NCI-H2107 treated with DMSO at 0.1 percent for 48 hours (cell line): ENCODE measurements around the gene MRPL17.
"Not testable (repeated sequence)": the region's sequence is repeated elsewhere in the genome, so short reads cannot be mapped to it uniquely, and the experiment has no call there.

Source experiments
- DNase-seq: peaks from one replicate; lab custom pipeline; 2025; ENCODE audit not compliant: unreplicated experiment; lab: John Stamatoyannopoulos, UW

MRPL17 gene

GRCh38 chr11:6684068-6684467, 928 bp upstream of the MRPL17 start:
- DNase-seq = not testable (repeated sequence)

DNA sequence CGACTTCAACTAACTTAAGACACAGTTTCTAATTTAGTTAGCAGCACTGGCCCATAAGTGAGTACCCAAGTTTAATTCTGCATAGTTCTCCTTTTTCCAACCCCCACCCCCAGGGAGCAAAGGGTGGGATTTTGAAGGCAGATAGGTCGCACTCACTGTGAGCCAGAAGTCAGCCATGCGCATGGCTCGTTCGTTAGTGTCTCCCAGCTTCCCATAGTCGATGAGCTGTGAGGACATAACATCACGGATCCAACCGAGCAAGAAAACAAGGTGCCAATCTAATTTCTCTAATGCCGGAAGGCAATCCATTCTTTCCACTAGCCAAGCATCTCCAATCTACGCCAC, 577 bp downstream of the MRPL17 start:
- DNase-seq = no peak

DNA sequence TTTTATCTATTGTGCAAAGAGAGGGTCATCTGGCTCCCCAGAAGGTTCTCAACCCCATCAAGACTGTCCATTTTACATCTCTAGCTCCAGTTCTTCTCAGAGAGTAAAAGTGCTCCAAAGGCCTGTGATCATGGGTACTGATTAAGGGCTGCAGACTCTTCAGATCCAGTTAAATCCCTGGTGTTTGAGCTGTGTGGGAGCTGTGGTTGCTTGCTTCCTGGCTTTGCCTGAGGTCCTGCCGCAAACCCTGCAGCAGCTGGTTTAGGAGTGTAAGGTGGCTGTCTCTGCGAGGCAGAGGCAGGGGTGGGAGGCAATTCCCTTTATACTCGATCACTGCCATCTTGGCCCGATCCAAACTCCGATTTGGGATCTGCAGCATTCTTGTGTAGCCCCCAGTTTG, 1.2 kb downstream of the MRPL17 start:
- DNase-seq = no peak

- DNase-seq = no peak
Observed at GRCh38 chr11:6681505-6681904, 1.6 kb downstream of the MRPL17 start.

DNA sequence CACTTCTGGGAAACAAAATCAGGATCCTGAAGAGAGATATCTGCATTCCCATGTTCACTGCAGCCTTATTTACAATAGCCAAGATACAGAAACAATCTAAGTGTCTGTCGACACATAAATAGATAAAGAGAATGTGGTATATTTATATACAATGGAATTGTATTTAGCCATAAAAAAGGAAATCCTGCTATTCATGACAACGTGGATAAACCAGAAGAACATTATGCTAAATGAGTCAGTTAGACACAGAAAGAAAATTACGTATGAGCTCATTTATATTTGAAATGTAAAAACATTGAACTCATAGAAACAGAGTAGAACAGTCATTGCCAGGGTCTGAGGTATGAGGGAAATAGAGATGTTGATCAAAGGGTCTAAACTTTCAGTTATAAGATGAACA, 6.1 kb downstream of the MRPL17 start:
- no peak for DNase-seq

DNA sequence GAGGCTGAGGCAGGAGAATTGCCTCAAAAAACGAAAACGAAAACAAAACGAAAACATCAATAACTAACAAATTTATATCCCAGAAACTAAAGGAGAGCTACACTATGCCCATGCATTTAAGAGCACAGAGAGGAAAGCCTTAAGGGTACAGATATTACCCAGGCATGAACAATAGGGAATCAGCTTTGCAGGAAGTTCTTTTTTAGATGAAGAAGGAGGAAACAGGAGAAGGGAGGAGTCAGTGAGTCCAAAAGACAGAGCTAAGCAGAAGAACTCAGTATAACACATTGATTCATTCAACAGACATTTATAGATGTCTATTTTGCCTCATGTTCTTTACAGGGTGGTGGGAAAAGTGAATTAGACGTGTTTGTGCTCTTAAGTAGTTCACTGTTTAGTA, 8.3 kb downstream of the MRPL17 start:
- no peak for DNase-seq

GRCh38 chr11:6674219-6674597, 8.9 kb downstream of the MRPL17 start:
- DNase-seq = no peak

DNA sequence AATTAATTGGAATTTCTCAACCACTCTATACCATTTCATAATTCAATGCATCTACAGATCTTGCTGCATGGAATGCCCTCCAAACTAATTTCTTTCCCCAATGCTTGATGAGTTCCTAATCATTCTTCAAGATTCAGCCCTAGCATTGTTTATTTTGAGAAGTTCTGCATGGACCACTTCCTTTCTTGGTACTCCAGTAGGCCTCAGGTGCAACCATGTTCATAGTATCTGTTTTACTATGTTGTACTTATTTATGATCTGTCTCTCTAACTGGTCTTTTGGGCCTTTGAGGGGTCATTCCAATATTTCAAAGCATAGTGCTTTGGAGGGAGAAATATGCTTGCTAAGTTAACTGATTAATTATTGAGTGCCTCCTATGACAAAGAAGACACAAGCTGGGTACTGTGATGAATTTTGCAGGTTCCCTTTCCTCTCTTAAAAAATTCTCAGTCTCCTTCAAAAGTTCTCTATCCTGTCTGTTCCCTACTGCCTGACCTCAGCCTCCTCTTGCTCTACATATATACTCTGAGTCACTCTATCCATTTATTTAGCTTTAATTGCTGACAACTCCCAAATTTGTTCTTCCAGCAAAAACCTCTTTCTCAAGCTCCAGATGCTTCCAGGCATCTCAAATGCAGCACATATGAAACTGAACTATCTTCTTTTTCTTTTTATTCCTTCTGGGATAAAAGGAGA, 9.5 kb downstream of the MRPL17 start:
- DNase-seq = no peak

- DNase-seq = no peak
Observed at GRCh38 chr11:6671991-6672390, 11.1 kb downstream of the MRPL17 start.

GRCh38 chr11:6670202-6670830, 12.8 kb downstream of the MRPL17 start:
- DNase-seq = no peak

GRCh38 chr11:6667733-6668374, 15.3 kb downstream of the MRPL17 start:
- no peak for DNase-seq

GRCh38 chr11:6666302-6667183, 16.6 kb downstream of the MRPL17 start:
- no peak for DNase-seq

DNA sequence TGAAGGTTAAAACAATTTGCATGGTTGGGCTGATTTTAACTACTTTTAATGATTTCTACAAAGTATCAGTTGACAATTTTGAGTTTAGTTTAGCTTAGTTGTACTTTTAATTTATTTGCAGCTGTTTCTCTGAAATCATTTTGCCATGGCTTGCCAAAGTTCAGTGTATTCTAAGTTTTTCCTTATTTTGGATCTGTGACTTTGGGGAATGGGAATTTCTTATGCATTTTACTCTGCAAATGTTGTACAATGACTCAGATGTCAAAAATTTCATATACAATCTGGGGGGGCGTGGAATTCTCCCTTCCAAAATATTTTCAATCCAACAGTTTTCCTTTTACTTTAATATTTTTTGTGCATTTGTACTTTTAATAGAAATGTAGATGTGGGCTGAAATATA, 18.6 kb downstream of the MRPL17 start:
- DNase-seq = no peak

GRCh38 chr11:6663794-6664469, 19.2 kb downstream of the MRPL17 start:
- no peak for DNase-seq

GRCh38 chr11:6660712-6661111, 22.4 kb downstream of the MRPL17 start:
- no peak for DNase-seq

DNA sequence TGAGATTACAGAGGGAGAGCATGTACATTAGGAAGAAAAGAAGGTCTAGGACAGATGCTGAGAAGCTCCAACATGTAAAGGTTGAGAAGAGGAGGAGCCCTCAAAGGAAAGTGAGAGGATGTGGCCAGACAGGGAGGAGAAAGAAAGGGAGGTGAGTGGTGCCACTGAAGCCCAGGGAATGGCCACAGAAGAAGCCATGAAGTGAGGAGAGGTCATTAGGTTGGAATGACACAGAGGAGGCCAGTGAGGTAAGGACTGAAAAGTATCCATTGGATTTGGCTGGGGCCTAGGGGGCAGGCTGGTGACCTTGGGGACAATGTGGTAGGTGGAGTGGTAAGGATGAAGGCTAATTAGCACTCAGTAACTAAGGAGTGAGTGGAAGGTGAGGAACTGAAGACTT, 24.5 kb downstream of the MRPL17 start:
- no peak for DNase-seq

DNA sequence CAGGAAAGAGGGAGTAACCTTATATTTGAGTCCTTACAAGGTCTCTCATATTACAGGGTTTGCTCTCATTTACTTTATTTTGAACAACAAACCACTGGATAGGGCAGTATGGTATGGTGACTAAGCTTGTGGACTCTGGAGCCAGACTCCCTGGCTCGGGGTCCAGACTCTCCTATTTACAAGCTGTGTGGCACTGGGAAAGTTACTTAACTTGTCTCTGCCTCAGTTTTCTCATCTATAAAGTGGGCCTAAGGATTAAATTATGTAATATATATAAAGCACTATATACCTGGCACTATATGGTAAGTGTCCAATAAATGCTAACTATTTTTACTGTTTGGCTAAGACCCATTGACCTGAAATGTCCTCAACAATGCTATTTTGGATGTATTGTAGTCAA, 25.8 kb downstream of the MRPL17 start:
- DNase-seq = no peak

DNA sequence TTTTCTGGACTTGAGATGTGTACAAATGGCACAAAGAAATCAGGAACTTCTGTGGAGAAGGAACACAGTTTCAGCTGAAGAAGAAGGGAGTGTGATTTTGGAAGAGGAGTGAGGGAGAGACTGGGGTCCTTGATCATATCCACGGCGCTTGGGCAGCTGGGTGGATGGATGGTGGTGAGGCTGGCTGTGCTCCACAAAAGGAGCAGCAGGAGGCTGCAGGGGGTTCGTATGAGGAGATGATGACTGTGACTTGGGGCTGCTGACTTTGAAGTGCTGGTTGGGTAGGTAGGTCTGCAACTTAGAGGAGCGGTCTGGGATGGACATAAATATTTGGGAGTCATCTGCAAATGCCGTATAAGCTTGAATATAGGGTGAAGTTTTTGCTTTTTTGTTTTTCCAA, 26.2 kb downstream of the MRPL17 start:
- DNase-seq = no peak

- DNase-seq = no peak
Observed at GRCh38 chr11:6656584-6656915, 26.6 kb downstream of the MRPL17 start.

GRCh38 chr11:6655790-6656583, 27.2 kb downstream of the MRPL17 start, which contains the start of gene DCHS1:
Gene DCHS1, minus strand, starts transcription at chr11:6655809. Its CDS starts 14,196 bp downstream, at chr11:6641613.
- DNase-seq = no peak
